ENCODE results near the gene RRAS2.
"Not testable (repeated sequence)": the region's sequence is repeated elsewhere in the genome, so short reads cannot be mapped to it uniquely, and the experiment has no call there.

The RRAS2 gene

DNA sequence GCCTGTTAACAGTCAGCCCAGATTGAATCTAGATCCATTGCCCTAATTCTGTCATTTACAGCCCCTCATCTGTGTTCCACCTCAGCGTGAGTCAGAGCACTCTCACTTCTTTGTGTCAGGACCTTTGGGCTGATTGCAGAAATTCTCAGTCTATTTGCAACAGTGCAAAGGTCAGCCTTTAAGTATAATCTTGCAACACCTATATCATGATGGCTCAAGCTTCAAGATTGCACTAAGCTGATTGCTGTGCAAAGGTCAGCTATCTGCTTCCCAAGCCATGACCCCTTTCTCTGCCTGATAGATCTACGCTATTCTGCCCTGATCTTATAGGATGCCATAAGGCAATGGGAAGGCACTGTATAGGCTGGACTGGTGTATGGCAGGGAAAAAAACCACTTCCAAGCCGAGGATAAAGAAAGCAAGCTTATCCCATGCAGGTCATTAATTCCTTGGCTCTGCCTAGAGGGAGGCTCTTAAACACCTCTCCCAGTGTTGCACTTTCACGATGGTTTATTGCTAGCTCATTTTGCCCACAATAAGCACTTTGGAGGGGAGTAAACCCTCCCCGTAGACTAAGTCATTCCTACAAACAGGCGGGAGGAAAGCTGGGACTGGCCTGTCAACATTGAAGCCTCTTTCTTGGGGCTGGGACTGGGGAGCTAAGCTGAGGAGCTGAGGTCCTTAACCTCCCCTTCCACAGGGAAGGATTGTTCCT lies 100.6 kb downstream of the RRAS2 start:
- no peak for DNase-seq (ENCODE audit: low read depth)

DNA sequence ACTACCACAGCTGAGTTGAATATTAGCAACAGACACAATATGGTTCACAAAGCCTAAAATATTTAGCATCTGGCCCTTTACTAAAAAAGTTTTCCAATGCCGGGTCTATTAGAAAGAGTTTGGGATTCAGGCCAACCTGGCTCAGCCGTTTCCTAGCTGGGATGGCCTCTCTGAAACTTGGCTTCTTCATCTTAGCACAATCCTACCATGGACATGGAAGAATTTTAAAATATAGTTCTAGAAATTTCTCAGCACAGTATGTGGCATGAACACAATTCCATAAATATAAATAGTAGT lies 103.8 kb downstream of the RRAS2 start:
- DNase-seq (ENCODE audit: low read depth), result no peak

DNA sequence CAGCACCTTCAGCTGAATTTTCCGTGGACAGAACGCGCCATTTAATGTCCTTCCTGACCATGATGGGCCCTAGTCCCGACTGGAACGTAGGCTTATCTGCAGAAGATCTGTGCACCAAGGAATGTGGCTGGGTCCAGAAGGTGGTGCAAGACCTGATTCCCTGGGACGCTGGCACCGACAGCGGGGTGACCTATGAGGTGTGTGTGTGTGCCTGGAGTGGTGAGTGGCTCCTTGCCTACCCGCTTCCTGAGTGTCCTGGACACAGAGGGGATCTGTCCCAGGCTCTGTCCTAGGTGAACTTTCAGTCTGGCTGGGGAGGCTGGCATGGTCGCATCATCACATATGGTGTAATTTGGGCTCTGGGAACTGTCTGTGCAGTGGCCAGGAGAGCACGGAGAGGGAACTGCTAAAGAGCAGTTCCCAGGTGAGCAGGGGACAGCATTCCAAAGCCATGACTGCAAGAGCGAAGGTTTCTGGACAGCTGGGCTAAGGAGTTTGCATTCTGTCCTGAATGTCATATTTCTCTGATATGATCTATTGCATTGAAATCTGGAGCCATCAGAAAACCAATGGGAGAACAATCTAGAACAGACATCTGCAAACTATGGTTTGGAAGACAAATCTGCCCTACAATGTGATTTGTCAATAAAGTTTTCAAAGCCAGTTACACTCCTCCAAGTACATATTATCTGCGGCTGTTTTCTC lies 104.3 kb downstream of the RRAS2 start:
- DNase-seq (ENCODE audit: low read depth), result no peak

DNA sequence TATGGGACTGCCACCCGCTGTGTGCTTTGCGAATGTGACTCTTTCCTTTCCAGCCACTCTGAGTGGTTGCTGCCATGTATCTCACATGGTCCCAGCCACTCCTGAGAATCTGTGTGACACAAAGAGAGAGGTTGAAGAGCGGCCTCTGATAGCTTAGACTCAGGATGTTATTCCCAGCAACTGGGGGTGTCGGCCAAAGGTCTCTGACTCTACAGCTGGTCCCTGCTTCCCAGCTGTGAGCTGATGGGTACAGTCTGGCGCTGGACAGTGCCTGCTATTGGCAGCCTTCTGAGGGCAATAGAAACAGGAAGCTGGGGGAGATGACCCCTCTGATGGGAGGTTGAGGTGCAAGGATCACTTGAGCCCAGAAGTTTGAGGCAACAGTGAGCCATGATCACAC lies 105.1 kb downstream of the RRAS2 start:
- DNase-seq (ENCODE audit: low read depth), result no peak

DNA sequence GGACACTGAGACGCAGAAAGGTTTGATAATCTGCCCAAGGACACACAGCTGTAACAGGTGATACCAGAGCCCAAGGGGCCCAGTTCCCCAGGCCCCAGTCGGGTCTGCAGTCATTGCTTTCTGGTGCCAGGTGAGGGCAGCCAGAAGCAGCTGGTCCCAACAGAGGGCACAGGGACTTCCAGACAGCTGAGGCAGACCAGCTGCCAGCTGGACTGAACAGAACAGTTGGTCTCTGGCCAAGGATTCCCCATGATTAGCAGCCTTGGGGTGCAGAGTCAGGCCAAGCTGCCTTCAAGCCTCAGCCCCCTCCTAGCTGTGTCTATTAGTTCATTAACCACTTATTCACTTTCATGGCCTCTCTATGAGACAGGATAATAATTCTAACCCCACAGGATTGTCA lies 105.6 kb downstream of the RRAS2 start:
- no peak for DNase-seq (ENCODE audit: low read depth)

DNA sequence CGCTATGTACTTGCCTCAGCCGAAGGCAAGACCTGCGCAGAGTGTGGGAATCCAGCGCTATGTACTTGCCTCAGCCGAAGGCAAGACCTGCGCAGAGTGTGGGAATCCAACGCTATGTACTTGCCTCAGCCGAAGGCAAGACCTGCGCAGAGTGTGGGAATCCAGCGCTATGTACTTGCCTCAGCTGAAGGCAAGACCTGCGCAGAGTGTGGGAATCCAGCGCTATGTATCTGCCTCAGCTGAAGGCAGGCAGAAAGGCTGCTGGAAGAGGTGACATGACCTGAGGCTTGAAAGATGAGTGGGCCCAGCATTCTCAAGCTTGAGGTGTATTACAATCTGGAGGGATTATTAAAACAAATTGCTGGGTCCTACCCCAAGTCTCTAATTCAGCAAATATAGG lies 106.5 kb downstream of the RRAS2 start:
- not testable (repeated sequence) for DNase-seq (ENCODE audit: low read depth)

DNA sequence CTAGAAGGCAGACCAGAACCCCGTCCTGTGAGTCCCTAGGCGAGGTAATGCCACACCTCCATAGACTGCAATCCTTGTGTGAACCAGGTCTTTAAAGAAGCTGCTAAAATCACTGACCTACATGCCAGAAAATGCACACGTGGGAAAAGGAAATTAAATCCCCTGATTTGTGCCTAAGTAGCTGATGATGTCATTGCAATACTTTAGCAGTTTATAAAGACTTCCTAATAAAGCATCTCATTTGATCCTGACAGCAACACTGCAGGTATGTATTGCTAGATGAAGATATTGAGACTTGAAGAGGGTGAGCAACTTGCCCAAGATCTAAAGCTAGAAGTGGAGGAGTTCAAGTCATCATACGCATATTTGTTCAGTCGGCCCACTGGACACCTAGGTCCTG lies 107.2 kb downstream of the RRAS2 start:
- no peak for DNase-seq (ENCODE audit: low read depth)

DNA sequence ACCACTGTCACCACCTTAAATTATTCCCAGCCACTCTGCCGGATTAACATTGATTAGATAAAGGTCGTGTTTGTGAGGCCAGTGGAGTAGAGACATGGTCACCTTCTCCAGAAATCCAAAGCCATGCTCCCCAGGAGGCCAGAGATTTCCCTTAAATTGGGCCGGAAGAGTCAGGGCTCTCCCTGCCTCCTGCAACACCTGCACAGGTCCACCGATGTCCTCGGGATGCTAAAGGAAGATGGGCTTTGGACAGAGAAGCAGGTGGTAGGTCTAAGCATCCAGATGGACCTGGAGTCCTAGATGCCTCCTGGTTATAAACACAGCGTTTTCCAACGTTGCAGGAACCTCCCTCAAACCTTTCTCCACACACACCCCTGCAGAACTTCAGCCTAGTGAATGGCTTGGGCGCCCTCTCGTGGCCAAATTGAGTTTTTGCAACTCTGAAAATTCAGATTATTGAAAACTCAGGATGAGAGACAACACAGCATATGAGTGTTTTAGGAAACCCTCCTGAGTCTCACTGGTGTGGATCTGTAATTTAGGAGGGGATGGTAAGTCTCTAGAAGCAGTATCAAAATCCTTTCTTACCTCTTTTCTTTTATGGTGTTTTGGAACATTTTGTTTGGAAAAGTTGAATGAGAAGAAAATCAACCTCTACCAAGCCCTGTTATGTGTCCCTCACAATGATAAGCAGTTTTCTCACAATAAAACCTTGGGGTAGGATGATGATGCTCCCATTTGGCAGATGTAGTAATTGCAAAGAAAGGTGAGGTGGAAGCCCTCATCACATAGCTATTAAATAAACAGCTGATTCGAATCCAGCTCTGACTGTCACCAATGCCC lies 109.6 kb downstream of the RRAS2 start:
- peak; percentile 50 for DNase-seq (ENCODE audit: low read depth)

DNA sequence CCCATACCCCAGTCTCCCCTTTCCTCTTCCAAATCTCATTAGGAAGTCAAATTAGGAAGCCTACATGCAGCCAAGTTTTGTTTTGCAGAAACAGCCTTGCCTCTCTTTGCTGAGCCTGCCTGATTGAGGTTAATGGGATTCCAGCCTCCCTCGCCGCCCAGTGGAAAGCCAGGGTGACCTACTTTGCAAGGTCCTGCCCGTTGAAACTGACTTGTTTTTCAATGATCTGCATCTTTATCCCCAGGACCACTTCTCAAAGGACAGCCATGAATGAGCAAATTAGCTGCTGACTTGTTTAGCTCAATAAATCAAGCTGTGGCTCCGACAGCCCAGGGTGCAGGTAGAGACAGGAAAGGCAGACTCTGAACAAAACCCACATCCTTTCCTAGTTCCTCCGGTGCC lies 110.4 kb downstream of the RRAS2 start:
- DNase-seq (ENCODE audit: low read depth), result no peak

DNA sequence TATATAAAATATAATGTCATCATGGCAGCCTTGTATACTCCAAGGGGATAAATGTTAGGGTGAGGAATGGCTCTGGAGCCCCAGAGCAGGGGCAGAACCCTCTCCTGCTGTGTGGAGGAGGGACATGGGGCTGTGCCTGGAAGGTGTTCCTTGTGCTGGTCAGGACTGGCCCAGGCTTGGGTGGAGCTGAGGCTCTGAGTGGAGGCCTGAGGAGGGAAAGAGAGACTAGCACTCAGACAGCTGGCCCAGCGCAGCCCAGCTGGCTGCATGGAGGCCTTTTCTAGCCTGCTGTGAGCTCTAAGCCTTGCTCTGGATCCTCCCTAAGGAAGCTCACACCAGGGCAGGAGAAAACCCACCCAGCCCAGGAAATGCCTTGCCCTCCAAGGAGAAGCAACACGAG lies 113.5 kb downstream of the RRAS2 start:
- DNase-seq (ENCODE audit: low read depth), result no peak

DNA sequence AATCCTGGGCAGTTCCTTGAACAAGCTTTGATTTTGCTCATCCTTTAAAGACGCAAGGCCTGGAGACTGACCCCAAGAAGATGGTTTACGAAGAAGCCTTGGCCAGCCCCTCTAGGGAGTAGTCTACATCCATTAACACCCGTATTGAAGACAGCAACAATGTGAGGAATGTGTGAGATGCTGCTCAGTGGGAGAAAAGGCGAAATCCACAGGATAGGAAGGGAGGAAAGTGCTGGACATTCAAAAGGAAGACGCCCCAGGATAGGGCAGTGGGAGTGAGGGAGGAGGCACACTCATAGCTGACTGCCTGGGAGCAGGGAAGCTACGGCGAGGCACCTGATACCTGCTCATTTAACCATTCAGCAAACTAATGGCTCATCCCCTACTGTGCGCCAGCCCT lies 114.1 kb downstream of the RRAS2 start:
- no peak for DNase-seq (ENCODE audit: low read depth)

DNA sequence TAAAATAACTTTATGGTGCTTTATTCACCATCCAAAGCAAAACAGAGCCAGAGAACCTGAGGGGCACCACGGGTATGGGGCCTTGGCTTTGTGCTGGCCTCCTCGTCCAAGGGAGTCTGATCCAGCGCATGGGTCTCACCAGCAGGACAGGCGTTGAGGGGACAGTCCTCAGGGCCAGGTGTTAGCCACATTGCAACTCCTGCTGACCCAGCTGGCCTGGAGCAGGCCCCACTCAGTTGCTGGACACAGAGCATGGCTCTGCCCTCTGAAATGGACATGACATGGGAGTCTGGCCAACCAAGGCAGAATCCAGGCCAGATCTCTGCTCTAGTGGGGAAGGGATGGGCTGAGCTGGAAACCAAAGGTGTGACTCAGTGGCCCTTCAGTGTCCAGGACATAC lies 116.2 kb downstream of the RRAS2 start:
- no peak for DNase-seq (ENCODE audit: low read depth)

DNA sequence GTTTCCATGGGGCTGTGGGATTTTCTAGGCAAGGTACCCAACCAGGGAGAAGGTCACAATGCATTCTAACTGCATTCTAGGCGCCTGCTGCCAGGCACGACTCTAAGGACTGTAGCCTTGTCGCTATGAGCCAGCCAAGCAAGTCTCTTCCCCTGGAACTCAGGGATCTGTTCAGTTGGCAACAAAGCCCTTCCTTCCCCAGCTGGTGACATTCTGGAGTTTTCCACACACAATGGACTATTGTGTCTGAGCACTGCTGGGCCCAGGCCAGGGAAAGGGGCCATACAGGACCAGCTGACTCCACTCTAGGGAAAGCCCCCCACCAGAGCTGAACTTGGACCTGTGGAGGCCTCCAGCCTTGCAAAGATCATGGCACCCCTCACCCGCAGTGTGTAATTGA lies 116.8 kb downstream of the RRAS2 start:
- no peak for DNase-seq (ENCODE audit: low read depth)

DNA sequence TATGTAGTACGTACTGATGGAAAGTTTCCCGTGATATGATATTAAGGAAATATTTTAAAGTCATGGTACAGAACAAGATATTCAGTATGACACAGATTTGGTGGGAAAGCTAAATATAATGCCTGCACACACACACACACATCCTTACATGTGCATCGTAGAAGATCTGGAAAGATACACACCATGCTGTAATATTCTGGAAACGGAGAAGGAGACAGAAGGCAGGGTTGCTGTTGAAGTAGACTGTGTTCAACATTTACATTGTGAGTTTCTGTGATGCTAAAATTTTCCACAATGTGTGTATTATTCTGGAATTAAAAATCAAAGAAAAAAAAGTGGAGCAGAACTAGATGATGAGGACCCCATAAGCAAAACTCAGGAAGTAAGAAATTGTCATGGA lies 118.0 kb downstream of the RRAS2 start:
- DNase-seq (ENCODE audit: low read depth), result no peak

DNA sequence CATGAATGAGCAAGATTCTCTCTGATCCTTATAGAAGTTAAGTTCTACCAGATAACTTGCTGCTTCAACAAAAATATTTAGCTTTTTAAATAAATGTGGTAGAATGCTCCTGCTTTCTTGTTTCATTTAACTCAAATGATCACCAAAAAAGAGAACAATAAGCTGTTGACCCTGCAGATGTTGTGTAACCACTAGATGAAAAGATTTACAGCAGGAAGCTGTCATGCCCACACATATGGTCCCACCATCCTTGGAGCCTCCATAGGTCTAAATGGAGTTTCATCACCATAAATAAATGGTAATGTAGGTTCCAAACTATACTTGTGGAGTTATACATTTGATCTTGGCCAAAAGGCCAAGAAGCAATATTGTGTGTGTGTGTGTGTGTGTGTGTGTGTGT lies 118.8 kb downstream of the RRAS2 start:
- DNase-seq (ENCODE audit: low read depth), result no peak

DNA sequence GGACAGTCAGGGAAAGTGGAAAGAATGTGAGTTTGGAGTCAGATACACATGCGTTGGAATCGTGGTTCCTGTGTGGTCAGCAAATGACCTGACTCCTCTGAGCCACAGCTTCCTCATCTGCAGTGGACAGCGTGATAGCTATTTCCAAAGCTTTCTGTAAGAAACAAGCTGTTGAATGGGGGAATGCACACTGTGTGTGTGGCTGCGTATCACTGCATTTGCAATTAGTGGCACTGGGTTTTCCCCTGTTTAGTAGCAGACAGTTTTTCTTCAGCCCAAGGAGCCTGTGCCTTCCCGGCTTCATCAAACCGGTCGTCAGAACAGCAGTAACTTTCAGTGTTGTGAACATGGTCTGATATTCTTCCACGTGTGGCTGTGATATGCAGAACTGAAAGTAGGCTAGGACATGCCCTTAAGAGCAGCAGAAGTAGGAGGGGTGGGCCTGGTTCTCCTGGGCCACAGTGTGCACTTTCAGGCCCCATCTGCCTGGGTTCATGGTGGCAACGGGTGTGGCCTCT lies 121.5 kb downstream of the RRAS2 start:
- DNase-seq (ENCODE audit: low read depth), result no peak

DNA sequence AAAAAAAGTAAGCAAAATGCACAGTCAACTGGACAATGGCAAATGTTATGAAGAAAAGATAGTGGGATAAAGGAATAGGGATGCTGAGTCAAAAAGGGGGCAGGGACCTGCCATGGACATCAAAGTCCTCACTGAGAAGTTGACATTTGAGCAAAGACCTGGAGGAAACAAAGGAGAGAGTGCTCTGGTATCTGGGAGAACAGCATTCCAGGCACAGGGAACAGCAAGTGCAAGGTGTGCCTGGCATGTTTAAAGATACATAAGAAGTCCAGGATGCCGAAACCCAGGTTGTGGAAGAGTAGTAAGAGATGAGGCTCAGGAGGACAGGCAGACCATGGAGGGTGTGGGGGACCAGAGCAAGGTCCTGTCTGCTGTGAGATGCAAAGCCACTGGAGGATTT lies 123.3 kb downstream of the RRAS2 start:
- DNase-seq (ENCODE audit: low read depth), result no peak

DNA sequence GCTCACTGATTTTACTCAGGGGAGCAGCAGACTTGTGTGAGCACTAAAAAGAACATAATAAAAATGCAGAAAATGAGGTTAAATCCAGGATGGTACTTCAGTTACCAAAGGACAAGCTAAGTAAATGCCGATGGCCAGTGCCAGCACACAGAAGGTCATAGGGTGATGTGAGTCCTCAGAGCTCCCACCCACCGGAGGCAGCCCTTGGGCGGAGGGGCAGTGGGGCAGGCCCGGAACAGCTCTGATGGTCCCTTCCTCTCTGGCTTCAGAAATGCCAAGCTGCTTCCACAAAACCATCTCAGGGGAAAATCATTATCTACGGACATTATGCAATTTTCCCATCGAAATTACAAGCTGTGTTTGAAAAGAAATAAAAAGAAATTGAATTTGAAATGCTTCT lies 124.5 kb downstream of the RRAS2 start:
- no peak for DNase-seq (ENCODE audit: low read depth)

DNA sequence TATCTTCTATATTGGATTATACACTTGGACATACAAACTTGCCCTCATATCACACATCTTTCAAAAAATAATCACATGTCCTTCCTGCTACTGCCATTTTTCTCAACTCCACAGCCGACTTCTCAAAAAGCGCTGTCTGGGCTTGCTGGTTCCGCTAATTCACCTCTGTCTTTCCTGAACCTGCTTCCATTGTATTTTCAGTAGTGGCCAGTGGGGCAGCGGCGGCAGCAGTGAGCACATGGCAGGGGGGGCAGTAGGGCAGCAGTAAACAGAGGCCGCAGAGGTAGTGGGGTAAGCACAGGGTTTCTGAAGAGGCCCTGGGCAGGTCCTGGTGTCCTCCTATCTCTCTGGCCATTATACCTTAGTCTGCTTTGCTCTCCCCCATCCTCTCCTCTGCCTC lies 126.3 kb downstream of the RRAS2 start:
- no peak for DNase-seq (ENCODE audit: low read depth)

DNA sequence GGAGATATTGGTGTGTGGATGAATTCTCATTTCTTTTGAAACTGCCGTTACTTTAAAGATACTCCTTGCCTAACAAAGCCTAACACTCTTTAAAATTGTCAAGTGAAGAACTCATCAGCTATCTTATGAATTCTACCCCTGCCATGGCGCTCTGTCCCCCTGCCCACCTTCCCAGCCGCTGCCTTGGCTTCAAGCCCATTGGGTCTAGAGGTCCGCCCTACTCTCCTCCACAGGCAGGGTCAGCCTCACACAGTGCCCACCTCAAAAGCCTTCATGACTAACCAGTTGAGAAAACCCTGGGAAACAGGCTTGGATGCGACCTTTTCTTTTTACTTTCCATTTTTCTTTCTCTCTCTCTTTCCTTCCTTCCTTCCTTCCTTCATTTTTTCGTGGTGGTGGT lies 128.6 kb downstream of the RRAS2 start:
- no peak for DNase-seq (ENCODE audit: low read depth)

DNA sequence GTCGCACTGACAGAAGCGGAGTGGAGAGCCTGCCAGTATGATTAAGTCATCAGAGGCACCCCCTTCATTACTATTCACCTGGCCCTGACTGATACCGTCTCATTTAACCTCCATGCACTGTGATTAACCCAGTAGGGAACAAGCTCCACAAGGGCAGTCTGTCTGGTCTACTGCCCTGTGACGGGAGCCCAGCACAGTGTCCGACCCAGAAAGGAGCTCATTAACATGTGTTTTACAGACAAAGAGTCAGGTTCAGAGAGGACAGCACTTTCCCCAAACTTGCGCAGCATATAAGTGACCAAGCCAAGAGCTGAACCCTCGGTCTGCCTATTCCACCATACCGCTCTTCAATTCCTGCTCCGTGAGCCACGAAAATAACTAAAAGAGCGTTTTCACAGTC lies 129.5 kb downstream of the RRAS2 start:
- DNase-seq (ENCODE audit: low read depth), result no peak

DNA sequence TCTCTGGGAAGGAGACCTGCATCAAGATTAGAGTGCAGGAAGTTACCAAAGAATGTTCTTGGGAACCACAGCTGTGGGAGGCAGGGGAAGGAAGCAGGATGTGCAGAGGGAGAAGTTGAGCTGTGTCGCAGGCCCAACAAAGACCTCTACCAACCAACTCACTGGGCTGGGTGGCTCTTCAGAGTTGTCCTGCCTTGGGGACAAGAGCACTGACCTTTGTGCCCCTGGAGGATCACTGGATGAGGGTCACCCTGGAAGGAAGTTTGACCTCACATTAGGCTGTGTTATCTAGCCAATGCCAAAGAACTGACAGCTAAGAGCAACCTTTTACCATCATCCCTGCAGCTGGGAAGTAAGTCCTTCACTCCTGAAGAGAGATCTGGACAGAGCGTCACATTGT lies 130.6 kb downstream of the RRAS2 start:
- no peak for DNase-seq (ENCODE audit: low read depth)
